HCT116 (cell line): Measurements from ENCODE around the gene RNF41.

ENCODE experiments used
- CTCF ChIP-seq, 3 experiments: fragments of 200-600 bp in 1 of 3; sonication (generic) in 1 of 3; IDR thresholded peaks in 2 of 3; conservative IDR thresholded peaks in 1 of 3; 2 replicates each; pipeline ENCODE4 v1.5.1; 2012 to 2017; ENCODE audit warnings: low read depth in 2 of 3, low read length in 2 of 3, antibody characterized with exemption in 1 of 3, borderline replicate concordance in 1 of 3, control low read depth in 1 of 3, mild to moderate bottlenecking in 1 of 3, mixed read lengths in 1 of 3, mixed run types in 1 of 3, moderate library complexity in 1 of 3; ENCODE audit not compliant: insufficient read depth in 1 of 3
- YY1 ChIP-seq: IDR thresholded peaks from 2 replicates; pipeline ENCODE4 v1.6.1; 2011; ENCODE audit warnings: low read length, low read depth, moderate library complexity, mild to moderate bottlenecking; ENCODE audit not compliant: insufficient replicate concordance; ENCODE audit errors: extremely low read depth
- ZBTB33 ChIP-seq: IDR thresholded peaks from 2 replicates; pipeline ENCODE4 v1.6.1; 2011; ENCODE audit warnings: mild to moderate bottlenecking, low read length, moderate library complexity; ENCODE audit not compliant: insufficient replicate concordance; ENCODE audit errors: extremely low read depth

- no peak for TF ChIP-seq ZBTB33
- TF ChIP-seq CTCF (IDR thresholded peaks at IDR 0.05 in 2 of 3, conservative IDR thresholded peaks at IDR 0.05 in 1 of 3; ENCODE audit: borderline replicate concordance in 1 of 3, insufficient read depth in 1 of 3, low read depth in 2 of 3, low read length in 2 of 3) = no peak
- TF ChIP-seq YY1 = no peak
Measured at GRCh38 chr12:56154818-56155217, 66.9 kb downstream of the RNF41 start.
